Upper lobe of left lung (tissue), 4 donors: ENCODE results near the gene TMEM167A.

Source experiments
- POLR2A ChIP-seq, 4 donors: fragments of 450-650 bp; IDR thresholded peaks; one replicate each; pipeline ENCODE4 v1.5.1; 2016 to 2017; ENCODE audit warnings: antibody characterized with exemption in 4 of 4, mild to moderate bottlenecking in 2 of 4
- POLR2AphosphoS5 ChIP-seq, 2 donors: sonication (generic); formaldehyde crosslinking; IDR thresholded peaks; one replicate each; pipeline ENCODE4 v1.5.1; 2017; ENCODE audit warnings: antibody characterized with exemption in 2 of 2
- TF ChIP-seq, protein P1 (sequence below), 6 experiments: fragments of 450-650 bp in 4 of 6; fragments of 200-600 bp in 2 of 6; sonication (generic) in 2 of 6; IDR thresholded peaks; one replicate each; pipeline ENCODE4 v1.5.1; 2016 to 2019; ENCODE audit warnings: antibody characterized with exemption in 6 of 6

DNA sequence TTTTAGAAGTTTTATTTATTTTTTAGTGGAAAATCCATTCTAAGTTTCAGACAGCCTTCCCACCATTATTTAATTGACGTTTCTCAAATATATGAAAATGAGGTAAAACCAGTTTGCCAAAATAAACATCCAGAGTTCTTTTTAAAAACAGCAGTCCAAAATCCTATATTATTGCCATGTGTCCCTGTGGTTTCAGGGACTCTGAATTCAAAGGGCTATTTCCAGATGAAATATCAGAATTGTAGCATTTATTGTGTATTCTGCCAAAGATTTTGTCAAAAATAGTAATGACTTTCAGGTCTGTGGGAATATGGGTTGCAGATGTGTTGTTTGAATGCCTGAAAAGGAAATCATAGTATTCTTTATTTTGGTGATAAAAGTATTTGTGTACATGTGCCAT, 41.8 kb upstream of the TMEM167A start:
- TF ChIP-seq, protein P1, sequence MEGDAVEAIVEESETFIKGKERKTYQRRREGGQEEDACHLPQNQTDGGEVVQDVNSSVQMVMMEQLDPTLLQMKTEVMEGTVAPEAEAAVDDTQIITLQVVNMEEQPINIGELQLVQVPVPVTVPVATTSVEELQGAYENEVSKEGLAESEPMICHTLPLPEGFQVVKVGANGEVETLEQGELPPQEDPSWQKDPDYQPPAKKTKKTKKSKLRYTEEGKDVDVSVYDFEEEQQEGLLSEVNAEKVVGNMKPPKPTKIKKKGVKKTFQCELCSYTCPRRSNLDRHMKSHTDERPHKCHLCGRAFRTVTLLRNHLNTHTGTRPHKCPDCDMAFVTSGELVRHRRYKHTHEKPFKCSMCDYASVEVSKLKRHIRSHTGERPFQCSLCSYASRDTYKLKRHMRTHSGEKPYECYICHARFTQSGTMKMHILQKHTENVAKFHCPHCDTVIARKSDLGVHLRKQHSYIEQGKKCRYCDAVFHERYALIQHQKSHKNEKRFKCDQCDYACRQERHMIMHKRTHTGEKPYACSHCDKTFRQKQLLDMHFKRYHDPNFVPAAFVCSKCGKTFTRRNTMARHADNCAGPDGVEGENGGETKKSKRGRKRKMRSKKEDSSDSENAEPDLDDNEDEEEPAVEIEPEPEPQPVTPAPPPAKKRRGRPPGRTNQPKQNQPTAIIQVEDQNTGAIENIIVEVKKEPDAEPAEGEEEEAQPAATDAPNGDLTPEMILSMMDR (IDR thresholded peaks at IDR 0.05) = no peak
- TF ChIP-seq POLR2AphosphoS5 (IDR thresholded peaks at IDR 0.05) (no peak), POLR2A (IDR thresholded peaks at IDR 0.05) (no peak)
